HFF-Myc (cell line): ENCODE data around the gene DIP2C.
"Not testable (repeated sequence)": the region's sequence is repeated elsewhere in the genome, so short reads cannot be mapped to it uniquely, and the experiment has no call there.

Experiments used
- DNase-seq: peaks from one replicate; pipeline ENCODE4 v3.0.0-alpha.2; 2011; ENCODE audit warnings: low read depth; ENCODE audit errors: extremely low read depth
- H3K4me3 ChIP-seq: replicated peaks from 2 replicates; pipeline ENCODE4 v1.5.1; 2011; ENCODE audit warnings: low read depth, mild to moderate bottlenecking, control low read depth, low read length
- TF ChIP-seq, protein P1 (sequence below): IDR thresholded peaks from 2 replicates; pipeline ENCODE4 v1.5.1; 2012; ENCODE audit warnings: mild to moderate bottlenecking, low read depth, low read length, control low read depth; ENCODE audit errors: missing control alignments

Gene DIP2C

DNA sequence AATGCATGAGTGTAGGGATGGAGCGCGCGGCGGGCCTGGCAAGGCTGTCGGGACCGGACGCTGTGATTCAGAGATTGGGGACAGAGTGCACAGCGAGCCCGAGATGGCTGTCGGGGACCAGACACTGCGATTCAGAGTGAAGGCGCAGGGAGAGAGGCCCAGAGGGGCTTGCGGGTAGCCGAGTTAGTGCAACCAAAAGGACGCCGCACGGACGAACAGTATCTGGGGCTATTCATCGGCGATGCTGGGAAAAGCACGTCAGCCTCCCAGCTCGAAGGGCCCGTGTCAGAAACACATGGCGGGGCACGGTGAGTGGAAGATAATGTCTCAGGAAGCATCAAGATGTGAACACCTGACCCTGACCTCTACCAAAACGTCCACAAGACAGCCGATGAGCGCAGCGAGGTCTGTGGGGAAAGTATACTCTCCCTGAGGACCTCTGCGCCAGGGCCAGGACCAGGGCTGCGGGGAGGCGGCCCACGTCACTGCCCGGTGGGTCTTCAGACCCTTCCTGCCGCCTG lies 338.4 kb downstream of the DIP2C start:
- no peak for DNase-seq
- TF ChIP-seq, protein P1, sequence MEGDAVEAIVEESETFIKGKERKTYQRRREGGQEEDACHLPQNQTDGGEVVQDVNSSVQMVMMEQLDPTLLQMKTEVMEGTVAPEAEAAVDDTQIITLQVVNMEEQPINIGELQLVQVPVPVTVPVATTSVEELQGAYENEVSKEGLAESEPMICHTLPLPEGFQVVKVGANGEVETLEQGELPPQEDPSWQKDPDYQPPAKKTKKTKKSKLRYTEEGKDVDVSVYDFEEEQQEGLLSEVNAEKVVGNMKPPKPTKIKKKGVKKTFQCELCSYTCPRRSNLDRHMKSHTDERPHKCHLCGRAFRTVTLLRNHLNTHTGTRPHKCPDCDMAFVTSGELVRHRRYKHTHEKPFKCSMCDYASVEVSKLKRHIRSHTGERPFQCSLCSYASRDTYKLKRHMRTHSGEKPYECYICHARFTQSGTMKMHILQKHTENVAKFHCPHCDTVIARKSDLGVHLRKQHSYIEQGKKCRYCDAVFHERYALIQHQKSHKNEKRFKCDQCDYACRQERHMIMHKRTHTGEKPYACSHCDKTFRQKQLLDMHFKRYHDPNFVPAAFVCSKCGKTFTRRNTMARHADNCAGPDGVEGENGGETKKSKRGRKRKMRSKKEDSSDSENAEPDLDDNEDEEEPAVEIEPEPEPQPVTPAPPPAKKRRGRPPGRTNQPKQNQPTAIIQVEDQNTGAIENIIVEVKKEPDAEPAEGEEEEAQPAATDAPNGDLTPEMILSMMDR = no peak
- H3K4me3 ChIP-seq = no peak overlapping the region

DNA sequence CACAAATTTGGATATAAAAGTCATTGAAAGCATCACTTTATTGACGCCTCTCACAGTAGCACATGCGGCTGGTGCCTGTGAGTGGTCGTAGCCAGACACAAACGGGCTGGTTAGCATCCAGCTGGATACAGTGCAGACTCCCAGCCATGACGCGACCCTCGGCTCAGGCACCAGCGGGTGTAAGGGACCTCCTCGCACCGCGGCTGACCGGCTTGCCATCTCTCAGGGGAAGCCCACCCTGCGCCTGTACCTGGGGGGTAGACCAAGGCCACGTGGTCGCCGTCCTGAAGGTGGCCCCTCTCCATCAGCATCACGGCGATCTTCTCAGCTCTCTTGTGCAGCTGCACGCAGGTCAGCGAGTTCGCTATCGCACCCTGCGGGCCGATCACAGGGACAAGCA lies 340.4 kb downstream of the DIP2C start:
- H3K4me3 ChIP-seq = no peak overlapping the region
- TF ChIP-seq, protein P1 = no peak
- no peak for DNase-seq

DNA sequence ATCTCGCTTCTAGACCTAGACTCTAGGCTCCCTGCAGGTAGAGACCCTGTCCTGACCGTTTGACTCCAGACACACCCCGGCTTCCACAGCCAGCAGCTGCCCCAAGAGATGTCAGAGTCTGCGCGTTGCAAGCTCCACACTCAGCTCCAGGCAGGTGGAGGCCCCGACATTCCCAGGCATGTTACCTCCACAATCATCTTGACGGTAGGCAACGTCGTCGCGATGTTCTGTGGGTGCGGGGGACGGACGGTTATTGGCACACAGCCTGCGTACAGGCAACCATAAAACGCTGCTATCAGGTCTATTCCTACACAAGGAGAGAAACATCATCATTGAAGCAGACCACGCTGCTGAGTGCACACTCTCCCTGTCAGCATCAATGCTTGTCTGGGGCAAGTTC lies 341.0 kb downstream of the DIP2C start:
- DNase-seq = no peak
- no peak overlapping the region for H3K4me3 ChIP-seq
- TF ChIP-seq, protein P1 = no peak

DNA sequence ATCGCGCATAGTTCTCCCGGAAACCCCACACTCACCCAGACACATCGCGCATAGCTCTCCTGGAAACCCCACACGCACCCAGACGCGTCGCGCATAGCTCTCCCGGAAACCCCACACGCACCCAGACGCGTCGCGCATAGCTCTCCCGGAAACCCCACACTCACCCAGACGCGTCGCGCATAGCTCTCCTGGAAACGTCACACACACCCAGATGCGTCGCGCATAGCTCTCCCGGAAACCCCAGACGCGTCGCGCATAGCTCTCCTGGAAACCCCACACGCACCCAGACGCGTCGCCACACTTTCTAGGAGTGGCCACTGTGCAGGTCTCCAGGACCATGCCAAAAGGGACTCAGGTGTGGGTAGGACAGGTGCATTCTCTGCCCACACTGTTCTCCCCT lies 341.7 kb downstream of the DIP2C start:
- H3K4me3 ChIP-seq, DNase-seq: not testable (repeated sequence)

DNA sequence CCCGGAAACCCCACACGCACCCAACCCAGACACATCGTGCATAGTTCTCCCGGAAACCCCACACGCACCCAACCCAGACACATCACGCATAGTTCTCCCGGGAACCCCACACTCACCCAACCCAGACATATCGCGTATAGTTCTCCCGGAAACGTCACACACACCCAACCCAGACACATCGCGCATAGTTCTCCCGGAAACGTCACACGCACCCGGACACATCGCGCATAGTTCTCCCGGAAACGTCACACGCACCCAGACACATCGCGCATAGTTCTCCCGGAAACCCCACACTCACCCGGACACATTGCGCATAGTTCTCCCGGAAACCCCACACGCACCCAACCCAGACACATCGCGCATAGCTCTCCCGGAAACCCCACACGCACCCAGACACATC lies 342.3 kb downstream of the DIP2C start:
- DNase-seq, H3K4me3 ChIP-seq: not testable (repeated sequence)

DNA sequence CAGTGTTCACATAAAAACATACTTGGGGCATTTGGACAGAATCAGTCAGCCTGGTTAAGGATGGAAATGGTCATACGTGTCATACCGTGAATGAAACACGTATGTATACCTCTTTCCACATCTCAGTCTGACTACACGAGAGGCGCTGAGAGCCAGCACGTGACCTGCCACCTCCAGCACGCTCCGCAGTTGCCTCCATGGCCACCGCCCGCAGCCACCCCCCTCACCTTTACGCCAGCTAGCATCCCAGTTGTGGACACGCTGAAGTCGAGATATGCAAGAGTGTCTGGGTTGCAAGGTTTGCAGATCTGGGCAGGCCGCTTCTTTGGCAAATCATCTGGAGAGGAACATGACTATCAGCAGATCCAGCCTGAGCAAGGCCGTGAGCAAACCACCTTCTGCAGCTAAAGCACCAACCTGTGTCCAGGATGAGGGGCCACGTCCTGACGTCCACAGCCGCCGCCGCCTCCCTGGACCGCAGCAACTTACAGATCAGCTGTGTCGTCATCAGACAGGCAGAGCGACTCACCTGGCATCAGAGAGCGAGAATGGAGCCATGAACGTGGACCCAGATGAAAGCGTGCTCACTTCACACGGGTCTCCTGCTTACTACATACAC lies 344.8 kb downstream of the DIP2C start:
- no peak overlapping the region for H3K4me3 ChIP-seq
- TF ChIP-seq, protein P1 = no peak
- DNase-seq = no peak

DNA sequence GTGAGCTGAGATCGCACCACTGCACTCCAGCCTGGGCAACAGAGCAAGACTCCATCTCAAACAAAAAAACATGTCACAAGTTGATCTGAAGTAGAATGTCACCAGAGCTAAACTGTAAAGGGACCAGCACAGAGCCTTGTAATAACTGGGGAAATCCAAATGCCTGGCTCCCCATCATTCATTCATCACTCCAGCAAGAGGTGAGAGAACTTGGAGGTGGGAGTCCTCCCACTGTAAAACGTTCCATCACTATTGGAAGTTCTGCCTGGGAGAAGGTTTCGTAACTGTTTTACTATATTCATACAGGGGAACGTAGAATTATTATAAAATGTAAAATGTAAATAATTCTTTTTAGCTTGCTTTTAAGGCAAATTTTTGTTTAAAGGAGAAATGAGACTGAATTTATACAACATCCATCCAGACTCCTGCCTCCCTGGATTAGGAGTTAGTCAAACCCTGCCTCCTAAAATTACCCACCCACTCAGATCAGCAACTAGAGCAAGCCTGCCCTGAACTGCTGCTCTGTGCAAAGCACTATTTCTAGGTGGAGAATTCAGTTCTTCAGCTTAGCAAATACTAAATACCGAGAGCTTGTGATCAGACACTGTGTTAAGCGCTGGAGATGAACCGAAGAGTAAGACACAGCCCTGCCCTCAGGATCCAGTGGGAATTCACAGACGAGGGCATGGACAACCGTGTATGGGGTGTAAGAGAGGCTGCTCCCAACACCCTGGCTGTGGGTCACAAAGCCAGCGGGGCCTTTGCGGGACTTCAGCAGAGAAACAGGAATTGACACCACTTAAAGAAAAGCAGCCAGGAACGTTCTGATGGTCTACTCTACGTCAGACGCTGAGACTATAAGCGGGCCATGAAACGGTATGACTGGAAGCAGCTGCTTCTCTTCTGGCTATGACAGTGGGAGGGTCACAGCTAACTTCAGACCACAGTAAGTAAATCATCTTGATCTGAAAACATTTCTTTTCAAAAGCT lies 345.9 kb downstream of the DIP2C start:
- TF ChIP-seq, protein P1 = no peak
- H3K4me3 ChIP-seq = no peak overlapping the region
- no peak for DNase-seq
